ENCODE data around the gene DUOX2.

- no peak for TF ChIP-seq EP300 (IDR thresholded peaks at IDR 0.05; ENCODE audit: low read depth)
- no peak for TF ChIP-seq CTCF (IDR thresholded peaks at IDR 0.05)
Measured at GRCh38 chr15:45097466-45097865, 16.5 kb downstream of the DUOX2 start.

All from transverse colon (tissue), 3 donors.